Lower leg skin (tissue), 4 donors: ENCODE results near the gene MIP. TPM values are rescaled to one million over a fixed set of nuclear protein-coding genes. Genes with fewer than 3 reads are reported as not detected.
A peak's percentile ranks its signal among the peaks of the same experiment; 100 is the strongest.
"Not testable (repeated sequence)": the region's sequence is repeated elsewhere in the genome, so short reads cannot be mapped to it uniquely, and the experiment has no call there.

Source experiments
- DNase-seq, 2 donors: peaks; one replicate each; pipeline ENCODE4 v3.0.0-alpha.2; 2019; ENCODE audit warnings: low spot score in 2 of 2
- H3K4me3 ChIP-seq: fragments of 200-600 bp; sonication (generic); 2 replicates; pipeline ENCODE4 v1.5.1; 2017; ENCODE audit warnings: mild to moderate bottlenecking, low read depth; ENCODE audit not compliant: poor library complexity, severe bottlenecking
- CTCF ChIP-seq, 3 donors: fragments of 450-650 bp; IDR thresholded peaks; one replicate each; pipeline ENCODE4 v1.5.1; 2016; ENCODE audit warnings: antibody characterized with exemption in 3 of 3, mild to moderate bottlenecking in 3 of 3, moderate library complexity in 2 of 3
- POLR2A ChIP-seq, 2 donors: fragments of 450-650 bp; IDR thresholded peaks; one replicate each; pipeline ENCODE4 v1.6.1; 2016 to 2017; ENCODE audit warnings: antibody characterized with exemption in 2 of 2, mild to moderate bottlenecking in 1 of 2, moderate library complexity in 1 of 2
- WGBS, 2 donors: methylation state at CpG; one replicate each; pipeline ENCODE4 v1.1.5; 2018; 5-methylcytosine and 5-hydroxymethylcytosine counted together
- intact Hi-C: fragments of 100-400 bp; cut with DNase I; formaldehyde crosslinking; loops from one replicate; pipeline ENCODE4 v1.15.0; 2023; ENCODE audit warnings: low total_unique reads
- total RNA-seq, 4 donors: library from RNA; depleted of rRNA; stranded (reverse); fragments of >200 nt; gene quantifications; one replicate each; pipeline ENCODE4 v1.1.0, GENCODE V29; 2016

MIP gene
- total RNA-seq, 4 donors from 2014 or later: not detected

- WGBS, 2 donors: 84 to 88% methylated on average over 3 of the region's 3 CpGs
- DNase-seq: no peak
- intact Hi-C loops: no loop called here
- TF ChIP-seq POLR2A (IDR thresholded peaks at IDR 0.05) (no peak), CTCF (IDR thresholded peaks at IDR 0.05) (no peak)
- H3K4me3 ChIP-seq: no peak overlapping the region
Observed at GRCh38 chr12:56450241-56450640, 4.2 kb downstream of the MIP start.

- intact Hi-C loops: no loop called here
- TF ChIP-seq CTCF (IDR thresholded peaks at IDR 0.05) (no peak), POLR2A (IDR thresholded peaks at IDR 0.05) (no peak)
- WGBS, 2 donors: 31 to 34% methylated on average over 5 of the region's 5 CpGs
- no peak for DNase-seq
- H3K4me3 ChIP-seq: no peak overlapping the region
Observed at GRCh38 chr12:56449622-56449984, 4.9 kb downstream of the MIP start.

- TF ChIP-seq POLR2A (IDR thresholded peaks at IDR 0.05): no peak
- no peak for TF ChIP-seq CTCF (IDR thresholded peaks at IDR 0.05)
Observed at GRCh38 chr12:56448860-56449621, 5.4 kb downstream of the MIP start, which contains the start of gene TIMELESS. Gene TIMELESS, minus strand, starts transcription at chr12:56449426. Its CDS starts 15,256 bp downstream, at chr12:56434170.

GRCh38 chr12:56443208-56443607, 11.2 kb downstream of the MIP start:
- intact Hi-C loops, DNase-seq, H3K4me3 ChIP-seq: not testable (repeated sequence)
- WGBS, 2 donors: 44 to 64% methylated on average over 2 of the region's 2 CpGs

More at GRCh38 chr12:56448860-56449621, 5.4 kb downstream of the MIP start, which contains the start of gene TIMELESS:
- H3K4me3 ChIP-seq: peak within 1 kb of the TSS; percentile 38
- DNase-seq: peak; percentile 87 to 97
- intact Hi-C loops: no loop called here
- WGBS, 2 donors: 0% methylated on average over 53 to 58 of the region's 58 CpGs

GRCh38 chr12:56437430-56438176, 16.9 kb downstream of the MIP start:
- TF ChIP-seq POLR2A (IDR thresholded peaks at IDR 0.05) (no peak), CTCF (IDR thresholded peaks at IDR 0.05) (no peak)
- intact Hi-C loops: no loop called here
- no peak overlapping the region for H3K4me3 ChIP-seq
- WGBS, 2 donors: 85 to 90% methylated on average over 11 of the region's 11 CpGs
- no peak for DNase-seq

GRCh38 chr12:56434828-56435227, 19.6 kb downstream of the MIP start:
- no peak overlapping the region for H3K4me3 ChIP-seq
- 93 to 97% methylated on average over 6 of the region's 6 CpGs for WGBS, 2 donors
- no peak for DNase-seq
- TF ChIP-seq POLR2A (IDR thresholded peaks at IDR 0.05) (no peak), CTCF (IDR thresholded peaks at IDR 0.05) (no peak)
- intact Hi-C loops: no loop called here
